HCT116 (cell line): ENCODE results near the gene RAI1. TPM values are rescaled to one million over a fixed set of nuclear protein-coding genes. Genes with fewer than 3 reads are reported as not detected.

Experiments
- ATAC-seq: fragments of 200-7000 bp; cut with Tn5 transposase; 2 replicates; pipeline ENCODE4 v1.9.1; 2020; ENCODE audit warnings: mild to moderate bottlenecking, moderate library complexity
- BruUV-seq: library from RNA; stranded (reverse); fragments of 400-500 nt; replicated peaks from 2 replicates; lab custom pipeline; 2021; lab: Mats Ljungman, UMichigan
- CTCF ChIA-PET: fragments of 300-600 bp; sonication (Branson Sonifier 250); formaldehyde crosslinking; loops from one replicate; lab custom pipeline; 2021; ENCODE audit warnings: antibody characterized with exemption; lab: Charles Lee
- POLR2A ChIA-PET: fragments of 300-600, 350-600 bp; sonication (Branson Sonifier 250); formaldehyde crosslinking; loops from one replicate; lab custom pipeline; 2021; ENCODE audit warnings: antibody characterized with exemption; lab: Charles Lee
- RAD21 ChIA-PET, 2 experiments: fragments of 300-600 bp; sonication (Branson Sonifier 250); formaldehyde crosslinking; loops; one replicate each; lab custom pipeline; 2023; ENCODE audit warnings: low total read pairs in 2 of 2; ENCODE audit not compliant: uncharacterized antibody in 2 of 2, unreplicated experiment in 2 of 2, low non-redundant PET in 1 of 2; lab: Charles Lee
- DNase-seq: peaks from one replicate; pipeline ENCODE4 v3.0.0-alpha.2; 2010; ENCODE audit warnings: low read depth, low spot score
- H2AFZ ChIP-seq: fragments of 200-600 bp; shearing (Covaris generic), sonication (generic); 2 replicates; pipeline ENCODE4 v1.6.1; 2017; ENCODE audit warnings: low read depth, mixed run types, mixed read lengths, antibody characterized with exemption, low read length; ENCODE audit not compliant: poor library complexity, severe bottlenecking
- H3K27ac ChIP-seq: 2 replicates; pipeline ENCODE4 v1.5.1; 2012; ENCODE audit warnings: low read depth, low read length
- H3K27me3 ChIP-seq: fragments of 200-600 bp; sonication (generic); 2 replicates; pipeline ENCODE4 v1.6.1; 2016; ENCODE audit warnings: mixed run types, low read length, mixed read lengths; ENCODE audit not compliant: insufficient read depth
- H3K36me3 ChIP-seq, 2 experiments: fragments of 200-500 bp in 1 of 2; fragments of 200-600 bp in 1 of 2; sonication (Bioruptor generic) in 1 of 2; sonication (generic) in 1 of 2; 2 replicates each; pipeline versions ENCODE4 v1.5.1 to v1.6.1; 2014 to 2016; ENCODE audit warnings: low read length in 2 of 2, inconsistent platforms in 1 of 2, mixed read lengths in 1 of 2, mixed run types in 1 of 2; ENCODE audit not compliant: insufficient read depth in 2 of 2, control insufficient read depth in 1 of 2
- H3K4me1 ChIP-seq, 2 experiments: fragments of 200-600 bp in 1 of 2; sonication (generic) in 1 of 2; 2 replicates each; pipeline versions ENCODE4 v1.5.1 to v1.6.1; 2012 to 2017; ENCODE audit warnings: low read length in 2 of 2, inconsistent platforms in 1 of 2, mild to moderate bottlenecking in 1 of 2, mixed read lengths in 1 of 2, mixed run types in 1 of 2, moderate library complexity in 1 of 2; ENCODE audit not compliant: insufficient read depth in 2 of 2, control insufficient read depth in 1 of 2
- H3K4me2 ChIP-seq: fragments of 200-600 bp; sonication (generic); 2 replicates; pipeline ENCODE4 v1.6.1; 2017; ENCODE audit warnings: mixed run types, low read length, mixed read lengths
- H3K4me3 ChIP-seq, 2 experiments: fragments of 200-600 bp in 1 of 2; sonication (generic) in 1 of 2; replicated peaks in 1 of 2; 2 replicates each; pipeline ENCODE4 v1.5.1; 2011 to 2016; ENCODE audit warnings: low read length in 2 of 2, control low read depth in 1 of 2, low read depth in 1 of 2, mild to moderate bottlenecking in 1 of 2, mixed read lengths in 1 of 2, mixed run types in 1 of 2
- H3K79me2 ChIP-seq: fragments of 200-600 bp; sonication (generic); 2 replicates; pipeline ENCODE4 v1.6.1; 2017; ENCODE audit warnings: mild to moderate bottlenecking, mixed run types, low read length, moderate library complexity, mixed read lengths; ENCODE audit not compliant: insufficient read depth
- H3K9ac ChIP-seq: fragments of 200-600 bp; sonication (generic); 2 replicates; pipeline ENCODE4 v1.6.1; 2016; ENCODE audit warnings: low read length, mixed read lengths
- H3K9me2 ChIP-seq: fragments of 200-600 bp; sonication (generic), shearing (Covaris generic); 2 replicates; pipeline ENCODE4 v1.6.1; 2017; ENCODE audit warnings: mixed run types, mild to moderate bottlenecking, moderate library complexity; ENCODE audit not compliant: insufficient read depth
- H3K9me3 ChIP-seq, 2 experiments: fragments of 200-500 bp in 1 of 2; fragments of 200-600 bp in 1 of 2; sonication (Bioruptor generic) in 1 of 2; sonication (generic) in 1 of 2; 2 replicates each; pipeline ENCODE4 v1.6.1; 2014 to 2017; ENCODE audit warnings: low read length in 2 of 2, mixed read lengths in 2 of 2, inconsistent platforms in 1 of 2, low read depth in 1 of 2, mild to moderate bottlenecking in 1 of 2, mixed run types in 1 of 2, moderate library complexity in 1 of 2; ENCODE audit not compliant: control insufficient read depth in 1 of 2, insufficient read depth in 1 of 2
- H4K20me1 ChIP-seq: fragments of 200-600 bp; sonication (generic), shearing (Covaris generic); 2 replicates; pipeline ENCODE4 v1.6.1; 2017; ENCODE audit warnings: mixed run types, mild to moderate bottlenecking, moderate library complexity; ENCODE audit not compliant: insufficient read depth
- ATF3 ChIP-seq: IDR thresholded peaks from 2 replicates; pipeline ENCODE4 v1.6.1; 2012
- CEBPB ChIP-seq: IDR thresholded peaks from 2 replicates; pipeline ENCODE4 v1.6.1; 2012; ENCODE audit warnings: low read depth
- EGR1 ChIP-seq: IDR thresholded peaks from 2 replicates; pipeline ENCODE4 v1.6.1; 2012; ENCODE audit warnings: low read depth
- ELF1 ChIP-seq: IDR thresholded peaks from 2 replicates; pipeline ENCODE4 v1.6.1; 2012; ENCODE audit warnings: low read depth, borderline replicate concordance
- EZH2 ChIP-seq: fragments of 200-600 bp; sonication (generic); IDR thresholded peaks from 2 replicates; pipeline ENCODE4 v1.6.1; 2017; ENCODE audit warnings: antibody characterized with exemption, mixed run types
- EZH2phosphoT487 ChIP-seq: fragments of 200-600 bp; IDR thresholded peaks from 2 replicates; pipeline ENCODE4 v1.6.1; 2018; ENCODE audit warnings: antibody characterized with exemption, borderline replicate concordance
- FOSL1 ChIP-seq: IDR thresholded peaks from 2 replicates; pipeline ENCODE4 v1.6.1; 2012; ENCODE audit warnings: low read depth
- JUND ChIP-seq: IDR thresholded peaks from 2 replicates; pipeline ENCODE4 v1.6.1; 2012
- POLR2A ChIP-seq: IDR thresholded peaks from 2 replicates; pipeline ENCODE4 v1.7.0; 2011; ENCODE audit warnings: borderline replicate concordance; ENCODE audit not compliant: insufficient read depth, insufficient read length; ENCODE audit errors: extremely low read depth
- POLR2AphosphoS5 ChIP-seq: IDR thresholded peaks from 2 replicates; pipeline ENCODE4 v1.6.1; 2011; ENCODE audit warnings: mild to moderate bottlenecking, low read depth, low read length, moderate library complexity
- RAD21 ChIP-seq: IDR thresholded peaks from 2 replicates; pipeline ENCODE4 v1.6.1; 2012; ENCODE audit warnings: low read depth, mild to moderate bottlenecking
- SIN3A ChIP-seq: IDR thresholded peaks from 2 replicates; pipeline ENCODE4 v1.6.1; 2012; ENCODE audit warnings: low read depth
- SP1 ChIP-seq: IDR thresholded peaks from 2 replicates; pipeline ENCODE4 v1.6.1; 2012; ENCODE audit warnings: low read depth
- SRF ChIP-seq: IDR thresholded peaks from 2 replicates; pipeline ENCODE4 v1.6.1; 2012; ENCODE audit warnings: low read depth
- TCF7L2 ChIP-seq: IDR thresholded peaks from 2 replicates; pipeline ENCODE4 v1.7.0; 2011; ENCODE audit warnings: borderline replicate concordance, inconsistent platforms; ENCODE audit not compliant: insufficient read depth, insufficient read length; ENCODE audit errors: extremely low read depth
- ZBTB33 ChIP-seq: IDR thresholded peaks from 2 replicates; pipeline ENCODE4 v1.6.1; 2011; ENCODE audit warnings: mild to moderate bottlenecking, low read length, moderate library complexity; ENCODE audit not compliant: insufficient replicate concordance; ENCODE audit errors: extremely low read depth
- ZNF274 ChIP-seq: fragments of 200-500 bp; sonication (Bioruptor generic); IDR thresholded peaks from 2 replicates; pipeline ENCODE4 v1.6.1; 2014; ENCODE audit warnings: mild to moderate bottlenecking, low read depth, low read length, inconsistent platforms
- intact Hi-C: fragments of 100-400 bp; cut with micrococcal nuclease; formaldehyde crosslinking; loops from 2 replicates; pipeline ENCODE4 v1.10.0; 2022
- total RNA-seq: library from RNA; stranded (reverse); gene quantifications from one replicate; pipeline ENCODE4 v1.2.1, GENCODE V29; 2021; ENCODE audit not compliant: unreplicated experiment
- TF ChIP-seq, protein P1 (sequence below): IDR thresholded peaks from 2 replicates; pipeline ENCODE4 v1.6.1; 2012; ENCODE audit warnings: low read depth

The RAI1 gene
- total RNA-seq, 1 experiment from 2014 or later, result 38.5 TPM

- RAD21 ChIA-PET, result no interaction called here
- H3K9ac ChIP-seq, result no peak overlapping the region
- intact Hi-C loops, result loop anchor here (10.0 kb wide), 1 partner anchor 103 kb away; the partner anchor contains the start of gene RAI1
Observed at GRCh38 chr17:17787568-17787967, 106.3 kb downstream of the RAI1 start.

More at GRCh38 chr17:17787568-17787967, 106.3 kb downstream of the RAI1 start:
- no peaks in the 10 kb centered on the region for H3K9me3 ChIP-seq
- no peaks in the 10 kb centered on the region for H3K36me3 ChIP-seq
- peaks cover 50% of the 10 kb centered on the region for H3K79me2 ChIP-seq
- POLR2A ChIA-PET, result no interaction called here
- DNase-seq, result no peak
- no TSS peak for BruUV-seq
- no peaks in the 10 kb centered on the region for H3K27me3 ChIP-seq
- no peak overlapping the region for H3K27ac ChIP-seq
- H3K4me2 ChIP-seq, result no peak overlapping the region
- H3K4me3 ChIP-seq, result no peak overlapping the region
- no peaks in the 10 kb centered on the region for H3K9me2 ChIP-seq
- no peak for ATAC-seq
- TF ChIP-seq ZBTB33 (no peak), ZNF274 (no peak), EZH2phosphoT487 (no peak), CEBPB (no peak), SRF (no peak), EZH2 (no peak), FOSL1 (no peak), POLR2AphosphoS5 (no peak), JUND (no peak), POLR2A (no peak), ELF1 (no peak), SIN3A (no peak), SP1 (no peak), RAD21 (no peak), EGR1 (no peak), ATF3 (no peak), TCF7L2 (no peak)
- TF ChIP-seq, protein P1, sequence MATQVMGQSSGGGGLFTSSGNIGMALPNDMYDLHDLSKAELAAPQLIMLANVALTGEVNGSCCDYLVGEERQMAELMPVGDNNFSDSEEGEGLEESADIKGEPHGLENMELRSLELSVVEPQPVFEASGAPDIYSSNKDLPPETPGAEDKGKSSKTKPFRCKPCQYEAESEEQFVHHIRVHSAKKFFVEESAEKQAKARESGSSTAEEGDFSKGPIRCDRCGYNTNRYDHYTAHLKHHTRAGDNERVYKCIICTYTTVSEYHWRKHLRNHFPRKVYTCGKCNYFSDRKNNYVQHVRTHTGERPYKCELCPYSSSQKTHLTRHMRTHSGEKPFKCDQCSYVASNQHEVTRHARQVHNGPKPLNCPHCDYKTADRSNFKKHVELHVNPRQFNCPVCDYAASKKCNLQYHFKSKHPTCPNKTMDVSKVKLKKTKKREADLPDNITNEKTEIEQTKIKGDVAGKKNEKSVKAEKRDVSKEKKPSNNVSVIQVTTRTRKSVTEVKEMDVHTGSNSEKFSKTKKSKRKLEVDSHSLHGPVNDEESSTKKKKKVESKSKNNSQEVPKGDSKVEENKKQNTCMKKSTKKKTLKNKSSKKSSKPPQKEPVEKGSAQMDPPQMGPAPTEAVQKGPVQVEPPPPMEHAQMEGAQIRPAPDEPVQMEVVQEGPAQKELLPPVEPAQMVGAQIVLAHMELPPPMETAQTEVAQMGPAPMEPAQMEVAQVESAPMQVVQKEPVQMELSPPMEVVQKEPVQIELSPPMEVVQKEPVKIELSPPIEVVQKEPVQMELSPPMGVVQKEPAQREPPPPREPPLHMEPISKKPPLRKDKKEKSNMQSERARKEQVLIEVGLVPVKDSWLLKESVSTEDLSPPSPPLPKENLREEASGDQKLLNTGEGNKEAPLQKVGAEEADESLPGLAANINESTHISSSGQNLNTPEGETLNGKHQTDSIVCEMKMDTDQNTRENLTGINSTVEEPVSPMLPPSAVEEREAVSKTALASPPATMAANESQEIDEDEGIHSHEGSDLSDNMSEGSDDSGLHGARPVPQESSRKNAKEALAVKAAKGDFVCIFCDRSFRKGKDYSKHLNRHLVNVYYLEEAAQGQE, result no peak
- no peaks in the 10 kb centered on the region for H4K20me1 ChIP-seq
- peaks cover 29 to 41% of the 10 kb centered on the region in 2 experiments for H3K4me1 ChIP-seq
- H2AFZ ChIP-seq, result no peak overlapping the region
- CTCF ChIA-PET, result no interaction called here
